ENCODE measurements around the gene BCAP31. TPM values are rescaled to one million over a fixed set of nuclear protein-coding genes. Genes with fewer than 3 reads are reported as not detected.

BCAP31 gene
- total RNA-seq (2021) (522 and 541 TPM in 2 replicates), Bru-seq, nascent RNA (percentile 91 among the genes with signal in this experiment), BruChase-seq, experiment 1, labeled RNA remaining after a 2-hour chase (percentile 91 among the genes with signal in this experiment), BruChase-seq, experiment 2, labeled RNA remaining after a 6-hour chase (percentile 94 among the genes with signal in this experiment)
- long read RNA-seq, transcript BCAP31-201 (8 exons, 1,643 nt): major isoform, 1,319 of 2,034 reads
- long read RNA-seq, transcript BCAP31-207 (8 exons, 1,824 nt): minor isoform, 232 of 2,034 reads
- long read RNA-seq, partial matches to known transcripts: 265 of 2,034 reads
- long read RNA-seq, other reads (novel, unspliced or antisense): 217 of 2,034 reads

DNA sequence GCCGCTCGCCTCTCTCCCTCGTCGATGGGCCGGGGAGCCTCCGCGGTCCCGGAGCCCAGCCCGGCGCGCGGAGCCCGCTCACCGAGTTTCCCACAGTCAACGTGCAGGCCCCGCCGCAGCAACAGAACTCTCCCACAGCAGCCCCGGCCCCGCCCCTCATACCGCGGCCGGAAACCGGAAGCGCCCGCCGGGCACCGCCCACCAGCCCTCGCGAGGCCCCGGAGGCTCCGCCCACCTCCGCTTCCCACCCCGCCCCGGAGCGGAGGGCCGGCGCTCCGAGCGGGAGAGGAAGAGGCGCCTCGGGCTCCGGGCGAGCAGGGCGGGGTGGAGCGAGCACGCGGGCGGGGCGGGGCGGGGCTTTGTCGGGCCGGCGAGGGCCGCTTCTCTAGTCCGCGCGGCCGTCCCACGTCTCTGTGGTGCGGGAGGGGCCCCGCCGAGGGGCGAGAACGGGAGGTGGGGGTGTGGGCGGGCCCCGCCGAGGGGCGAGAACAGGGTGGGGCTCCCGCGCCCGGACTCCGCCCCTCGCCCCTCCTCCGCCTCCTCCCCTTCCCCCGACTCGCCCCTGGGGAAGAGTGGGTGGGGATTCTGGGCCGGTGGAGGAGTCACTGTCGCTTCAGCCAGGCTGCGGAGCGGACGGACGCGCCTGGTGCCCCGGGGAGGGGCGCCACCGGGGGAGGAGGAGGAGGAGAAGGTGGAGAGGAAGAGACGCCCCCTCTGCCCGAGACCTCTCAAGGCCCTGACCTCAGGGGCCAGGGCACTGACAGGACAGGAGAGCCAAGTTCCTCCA lies at the start of gene BCAP31, which contains the start of gene ABCD1:
BCAP31 (minus strand) TSS at position 136 of the 787 bp plus-strand sequence. CDS start 1,143 bp downstream, outside the sequence.
ABCD1 (plus strand) TSS at position 605 of the 787 bp plus-strand sequence. CDS start 411 bp downstream, outside the sequence.
- peak; percentile 76 to 97 for DNase-seq
- peaks cover 85% of the 10 kb centered on the region for H3K79me2 ChIP-seq (ENCODE audit: low read depth)
- peaks cover 5% of the 10 kb centered on the region for H4K20me1 ChIP-seq (ENCODE audit: insufficient read depth)
- H3K4me3 ChIP-seq: peak within 1 kb of the TSS; percentile 85
- peaks cover 20% of the 10 kb centered on the region for H3K36me3 ChIP-seq (ENCODE audit: low read depth)
- no peak for TF ChIP-seq EZH2 (IDR thresholded peaks at IDR 0.05; ENCODE audit: low read depth)
- TF ChIP-seq, protein P1, sequence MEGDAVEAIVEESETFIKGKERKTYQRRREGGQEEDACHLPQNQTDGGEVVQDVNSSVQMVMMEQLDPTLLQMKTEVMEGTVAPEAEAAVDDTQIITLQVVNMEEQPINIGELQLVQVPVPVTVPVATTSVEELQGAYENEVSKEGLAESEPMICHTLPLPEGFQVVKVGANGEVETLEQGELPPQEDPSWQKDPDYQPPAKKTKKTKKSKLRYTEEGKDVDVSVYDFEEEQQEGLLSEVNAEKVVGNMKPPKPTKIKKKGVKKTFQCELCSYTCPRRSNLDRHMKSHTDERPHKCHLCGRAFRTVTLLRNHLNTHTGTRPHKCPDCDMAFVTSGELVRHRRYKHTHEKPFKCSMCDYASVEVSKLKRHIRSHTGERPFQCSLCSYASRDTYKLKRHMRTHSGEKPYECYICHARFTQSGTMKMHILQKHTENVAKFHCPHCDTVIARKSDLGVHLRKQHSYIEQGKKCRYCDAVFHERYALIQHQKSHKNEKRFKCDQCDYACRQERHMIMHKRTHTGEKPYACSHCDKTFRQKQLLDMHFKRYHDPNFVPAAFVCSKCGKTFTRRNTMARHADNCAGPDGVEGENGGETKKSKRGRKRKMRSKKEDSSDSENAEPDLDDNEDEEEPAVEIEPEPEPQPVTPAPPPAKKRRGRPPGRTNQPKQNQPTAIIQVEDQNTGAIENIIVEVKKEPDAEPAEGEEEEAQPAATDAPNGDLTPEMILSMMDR (conservative IDR thresholded peaks at IDR 0.05): no peak
- BruUV-seq (replicated peaks): no TSS peak
- peak within 1 kb of the TSS; percentile 91 for H3K27ac ChIP-seq
- H3F3A ChIP-seq (ENCODE audit: insufficient read depth, low read depth): peaks cover 36% of the 10 kb centered on the region
- ChIA-PET POLR2A (ENCODE audit: unreplicated experiment) (no interaction called here), CTCF (no interaction called here)
- no peaks in the 10 kb centered on the region for H3K27me3 ChIP-seq (ENCODE audit: insufficient read depth, low read depth)
- H2AFZ ChIP-seq: peak within 1 kb of the TSS; percentile 77
- no peaks in the 10 kb centered on the region for H3K9me2 ChIP-seq (ENCODE audit: insufficient read depth)
- peak within 1 kb of the TSS; percentile 91 for H3K4me2 ChIP-seq
- H3K9me3 ChIP-seq (ENCODE audit: insufficient read depth, low read depth): no peaks in the 10 kb centered on the region
- peaks cover 34% of the 10 kb centered on the region for H3K4me1 ChIP-seq (replicated peaks; ENCODE audit: insufficient read depth)
- intact Hi-C loops (cut with micrococcal nuclease; ENCODE audit: unreplicated experiment): loop anchor here (1.0 to 2.0 kb wide), 3 partner anchors 40 to 644 kb away; partner anchors contain the start of genes NAA10 and PLXNB3

DNA sequence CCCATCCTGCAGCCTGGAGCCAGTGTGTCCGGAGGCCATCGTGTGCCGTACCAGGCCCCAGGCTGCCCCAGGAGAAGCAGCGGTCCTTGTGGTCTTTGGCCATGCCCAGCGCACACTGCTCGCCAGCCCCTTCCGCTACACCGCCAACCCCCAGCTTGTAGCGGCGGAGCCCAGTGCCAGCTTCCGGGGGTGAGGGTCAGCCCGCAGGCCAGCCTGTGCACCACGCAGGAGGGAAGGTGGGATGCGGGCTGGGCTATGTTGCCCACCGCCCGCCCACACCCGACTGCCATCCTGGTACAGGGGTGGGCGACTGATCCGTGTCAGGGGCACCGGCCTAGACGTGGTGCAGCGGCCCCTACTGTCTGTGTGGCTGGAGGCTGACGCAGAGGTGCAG lies 49.0 kb upstream of the BCAP31 start:
- Histone ChIP-seq H2AFZ (no peak overlapping the region), H3K27me3 (ENCODE audit: insufficient read depth, low read depth) (no peaks in the 10 kb centered on the region), H3K4me1 (replicated peaks; ENCODE audit: insufficient read depth) (no peaks in the 10 kb centered on the region), H3K79me2 (ENCODE audit: low read depth) (no peaks in the 10 kb centered on the region), H3K9me3 (ENCODE audit: insufficient read depth, low read depth) (no peaks in the 10 kb centered on the region), H3K4me3 (no peak overlapping the region), H3K36me3 (ENCODE audit: low read depth) (no peaks in the 10 kb centered on the region), H3K4me2 (no peak overlapping the region), H4K20me1 (ENCODE audit: insufficient read depth) (no peaks in the 10 kb centered on the region), H3F3A (ENCODE audit: insufficient read depth, low read depth) (no peaks in the 10 kb centered on the region), H3K27ac (no peak overlapping the region), H3K9me2 (ENCODE audit: insufficient read depth) (no peaks in the 10 kb centered on the region)
- POLR2A ChIA-PET (ENCODE audit: unreplicated experiment): no interaction called here
- CTCF ChIA-PET: no interaction called here
- no TSS peak for BruUV-seq (replicated peaks)
- intact Hi-C loops (cut with micrococcal nuclease; ENCODE audit: unreplicated experiment): no loop called here
- TF ChIP-seq EZH2 (IDR thresholded peaks at IDR 0.05; ENCODE audit: low read depth): no peak
- TF ChIP-seq, protein P1 (conservative IDR thresholded peaks at IDR 0.05): no peak
- DNase-seq: no peak

DNA sequence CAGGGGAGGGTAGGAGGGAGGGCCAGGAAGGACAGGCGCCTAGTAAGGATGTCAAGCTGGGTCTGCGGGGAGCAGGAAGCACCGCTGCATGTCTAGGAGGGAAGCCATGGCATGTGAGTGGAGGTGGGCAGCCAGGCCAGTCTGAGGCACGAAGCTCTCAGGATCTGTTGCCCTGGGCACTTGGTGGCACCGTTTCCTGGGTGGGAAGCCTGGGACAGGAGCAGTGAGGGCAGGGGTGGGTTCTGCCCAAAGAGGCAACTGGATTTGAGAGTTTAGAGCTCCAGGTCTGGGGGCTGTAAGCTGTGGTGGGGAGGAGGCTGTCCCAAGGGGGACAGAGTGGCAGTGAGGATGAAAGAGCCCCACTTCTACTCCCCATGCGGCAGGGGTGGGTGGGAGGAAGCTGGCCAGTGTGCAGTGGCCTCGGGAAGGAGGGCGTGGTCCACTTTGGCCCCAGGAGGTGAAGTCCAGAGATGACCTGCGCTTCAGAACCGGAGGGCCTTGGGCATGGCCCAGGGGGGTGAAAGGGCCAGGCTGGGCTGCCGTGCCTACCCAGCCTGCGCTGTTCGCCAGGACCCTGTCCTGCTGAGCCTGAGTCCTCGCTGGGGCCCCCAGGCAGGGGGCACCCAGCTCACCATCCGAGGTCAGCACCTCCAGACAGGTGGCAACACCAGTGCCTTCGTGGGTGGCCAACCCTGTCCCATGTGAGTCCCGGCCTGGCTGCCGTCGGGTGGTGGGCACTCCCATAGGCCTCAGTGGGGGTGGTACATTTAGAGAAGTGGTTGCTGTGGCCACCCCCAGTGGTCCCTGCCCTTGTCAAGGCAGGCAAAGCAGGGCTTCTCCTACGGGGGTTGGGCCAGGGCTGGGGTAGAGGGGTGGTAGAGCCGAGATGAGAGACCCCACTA lies 48.4 kb upstream of the BCAP31 start:
- intact Hi-C loops (cut with micrococcal nuclease; ENCODE audit: unreplicated experiment): no loop called here
- Histone ChIP-seq H3K4me2 (no peak overlapping the region), H3K27ac (no peak overlapping the region), H3K79me2 (ENCODE audit: low read depth) (no peaks in the 10 kb centered on the region), H3K27me3 (ENCODE audit: insufficient read depth, low read depth) (no peaks in the 10 kb centered on the region), H3K36me3 (ENCODE audit: low read depth) (no peaks in the 10 kb centered on the region), H4K20me1 (ENCODE audit: insufficient read depth) (no peaks in the 10 kb centered on the region), H3F3A (ENCODE audit: insufficient read depth, low read depth) (no peaks in the 10 kb centered on the region), H3K4me1 (replicated peaks; ENCODE audit: insufficient read depth) (no peaks in the 10 kb centered on the region), H2AFZ (no peak overlapping the region), H3K9me2 (ENCODE audit: insufficient read depth) (no peaks in the 10 kb centered on the region), H3K9me3 (ENCODE audit: insufficient read depth, low read depth) (no peaks in the 10 kb centered on the region), H3K4me3 (no peak overlapping the region)
- ChIA-PET POLR2A (ENCODE audit: unreplicated experiment) (interaction anchor here (0.5 kb wide), 1 partner anchor 178 kb away, joined by 6 read pairs; no protein-coding TSS in a partner anchor), CTCF (interaction anchor here (0.6 kb wide), 1 partner anchor 86 kb away, joined by 6 read pairs; no protein-coding TSS in a partner anchor)
- TF ChIP-seq, protein P1 (conservative IDR thresholded peaks at IDR 0.05): no peak
- TF ChIP-seq EZH2 (IDR thresholded peaks at IDR 0.05; ENCODE audit: low read depth): no peak
- no TSS peak for BruUV-seq (replicated peaks)
- DNase-seq: no peak
